Loucy (cell line): ENCODE measurements around the gene FANK1.

Experiments
- CTCF ChIP-seq: fragments of 200-600 bp; sonication (generic); conservative IDR thresholded peaks from 2 replicates; pipeline ENCODE4 v1.5.1; 2014; ENCODE audit warnings: mild to moderate bottlenecking, antibody characterized with exemption, low read length
- EZH2phosphoT487 ChIP-seq: fragments of 200-600 bp; IDR thresholded peaks from 2 replicates; pipeline ENCODE4 v1.6.1; 2018; ENCODE audit warnings: antibody characterized with exemption, mild to moderate bottlenecking, moderate library complexity, borderline replicate concordance

- TF ChIP-seq CTCF, result no peak
- no peak for TF ChIP-seq EZH2phosphoT487
Measured at GRCh38 chr10:126054191-126054590, 157.8 kb downstream of the FANK1 start.
